ENCODE results near the gene ATP11A. TPM values are rescaled to one million over a fixed set of nuclear protein-coding genes. Genes with fewer than 3 reads are reported as not detected.

Gene ATP11A
- total and polyA plus RNA-seq, 10 of the 15 experiments (the other 5 are each of a cell fraction or from before 2014, with no cell fraction given) = 1.4 to 69.6 (median 14.4) TPM

DNA sequence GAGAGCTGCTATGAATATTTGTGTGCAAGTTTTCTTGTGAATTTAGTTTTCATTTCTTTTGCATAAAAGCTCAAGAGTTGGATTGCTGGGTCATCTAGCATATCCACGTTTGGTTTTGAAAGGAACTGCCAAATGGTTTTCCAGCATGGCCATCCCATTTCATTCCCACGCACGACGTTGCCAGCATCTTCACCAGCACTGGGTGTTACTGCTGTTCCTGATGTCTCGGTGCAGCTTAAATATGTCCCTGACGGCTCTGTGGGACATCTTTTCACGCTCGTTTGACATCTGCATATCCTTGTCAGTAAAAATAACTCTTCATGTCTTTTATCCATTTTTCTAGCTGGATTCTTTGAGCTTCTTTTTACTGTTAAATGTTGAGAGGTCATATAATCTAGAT, 123.7 kb downstream of the ATP11A start:
- Histone ChIP-seq H3K27me3 (replicated peaks in 1 of 2; ENCODE audit: control insufficient read depth in 2 of 2, insufficient read depth in 2 of 2, low read length in 1 of 2) (no peaks in the 10 kb centered on the region), H3K9ac (ENCODE audit: control insufficient read depth, insufficient read depth, low read length) (no peak overlapping the region), H3K4me3 (no peak overlapping the region), H2AFZ (ENCODE audit: control insufficient read depth, low read depth, low read length) (no peak overlapping the region), H3K4me2 (ENCODE audit: control insufficient read depth, insufficient read depth) (no peak overlapping the region), H4K20me1 (ENCODE audit: control insufficient read depth, insufficient read depth) (no peaks in the 10 kb centered on the region), H3K4me1 (ENCODE audit: control insufficient read depth, insufficient read depth, low read length) (no peaks in the 10 kb centered on the region), H3K27ac (ENCODE audit: control insufficient read depth, insufficient read depth) (no peak overlapping the region), H3K79me2 (ENCODE audit: control insufficient read depth, insufficient read depth, low read length) (no peaks in the 10 kb centered on the region), H3K9me3 (replicated peaks; ENCODE audit: control insufficient read depth, insufficient read depth, low read length) (no peaks in the 10 kb centered on the region; the same call in 2 of the 3 replicates), H3K36me3 (ENCODE audit: control insufficient read depth in 2 of 2, insufficient read depth in 2 of 2, low read length in 1 of 2) (peaks cover 12 to 23% of the 10 kb centered on the region in 2 experiments; a peak in 3 of 4 replicates)
- DNase-seq (ENCODE audit: low read depth, low spot score) = no peak
- TF ChIP-seq, protein P1, sequence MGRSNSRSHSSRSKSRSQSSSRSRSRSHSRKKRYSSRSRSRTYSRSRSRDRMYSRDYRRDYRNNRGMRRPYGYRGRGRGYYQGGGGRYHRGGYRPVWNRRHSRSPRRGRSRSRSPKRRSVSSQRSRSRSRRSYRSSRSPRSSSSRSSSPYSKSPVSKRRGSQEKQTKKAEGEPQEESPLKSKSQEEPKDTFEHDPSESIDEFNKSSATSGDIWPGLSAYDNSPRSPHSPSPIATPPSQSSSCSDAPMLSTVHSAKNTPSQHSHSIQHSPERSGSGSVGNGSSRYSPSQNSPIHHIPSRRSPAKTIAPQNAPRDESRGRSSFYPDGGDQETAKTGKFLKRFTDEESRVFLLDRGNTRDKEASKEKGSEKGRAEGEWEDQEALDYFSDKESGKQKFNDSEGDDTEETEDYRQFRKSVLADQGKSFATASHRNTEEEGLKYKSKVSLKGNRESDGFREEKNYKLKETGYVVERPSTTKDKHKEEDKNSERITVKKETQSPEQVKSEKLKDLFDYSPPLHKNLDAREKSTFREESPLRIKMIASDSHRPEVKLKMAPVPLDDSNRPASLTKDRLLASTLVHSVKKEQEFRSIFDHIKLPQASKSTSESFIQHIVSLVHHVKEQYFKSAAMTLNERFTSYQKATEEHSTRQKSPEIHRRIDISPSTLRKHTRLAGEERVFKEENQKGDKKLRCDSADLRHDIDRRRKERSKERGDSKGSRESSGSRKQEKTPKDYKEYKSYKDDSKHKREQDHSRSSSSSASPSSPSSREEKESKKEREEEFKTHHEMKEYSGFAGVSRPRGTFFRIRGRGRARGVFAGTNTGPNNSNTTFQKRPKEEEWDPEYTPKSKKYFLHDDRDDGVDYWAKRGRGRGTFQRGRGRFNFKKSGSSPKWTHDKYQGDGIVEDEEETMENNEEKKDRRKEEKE (IDR thresholded peaks at IDR 0.05) = no peak
- no peak for TF ChIP-seq TBL1XR1 (IDR thresholded peaks at IDR 0.05; ENCODE audit: low read depth, low read length)
- no peak for TF ChIP-seq SIN3A (IDR thresholded peaks at IDR 0.05; ENCODE audit: low read depth, low read length)
- TF ChIP-seq BACH1 (IDR thresholded peaks at IDR 0.05; ENCODE audit: borderline replicate concordance) = no peak
- TF ChIP-seq ETV6 (conservative IDR thresholded peaks at IDR 0.05 in 1 of 2, IDR thresholded peaks at IDR 0.05 in 1 of 2; ENCODE audit: borderline replicate concordance in 1 of 2, low read depth in 1 of 2) = no peak
- TF ChIP-seq, protein P2, sequence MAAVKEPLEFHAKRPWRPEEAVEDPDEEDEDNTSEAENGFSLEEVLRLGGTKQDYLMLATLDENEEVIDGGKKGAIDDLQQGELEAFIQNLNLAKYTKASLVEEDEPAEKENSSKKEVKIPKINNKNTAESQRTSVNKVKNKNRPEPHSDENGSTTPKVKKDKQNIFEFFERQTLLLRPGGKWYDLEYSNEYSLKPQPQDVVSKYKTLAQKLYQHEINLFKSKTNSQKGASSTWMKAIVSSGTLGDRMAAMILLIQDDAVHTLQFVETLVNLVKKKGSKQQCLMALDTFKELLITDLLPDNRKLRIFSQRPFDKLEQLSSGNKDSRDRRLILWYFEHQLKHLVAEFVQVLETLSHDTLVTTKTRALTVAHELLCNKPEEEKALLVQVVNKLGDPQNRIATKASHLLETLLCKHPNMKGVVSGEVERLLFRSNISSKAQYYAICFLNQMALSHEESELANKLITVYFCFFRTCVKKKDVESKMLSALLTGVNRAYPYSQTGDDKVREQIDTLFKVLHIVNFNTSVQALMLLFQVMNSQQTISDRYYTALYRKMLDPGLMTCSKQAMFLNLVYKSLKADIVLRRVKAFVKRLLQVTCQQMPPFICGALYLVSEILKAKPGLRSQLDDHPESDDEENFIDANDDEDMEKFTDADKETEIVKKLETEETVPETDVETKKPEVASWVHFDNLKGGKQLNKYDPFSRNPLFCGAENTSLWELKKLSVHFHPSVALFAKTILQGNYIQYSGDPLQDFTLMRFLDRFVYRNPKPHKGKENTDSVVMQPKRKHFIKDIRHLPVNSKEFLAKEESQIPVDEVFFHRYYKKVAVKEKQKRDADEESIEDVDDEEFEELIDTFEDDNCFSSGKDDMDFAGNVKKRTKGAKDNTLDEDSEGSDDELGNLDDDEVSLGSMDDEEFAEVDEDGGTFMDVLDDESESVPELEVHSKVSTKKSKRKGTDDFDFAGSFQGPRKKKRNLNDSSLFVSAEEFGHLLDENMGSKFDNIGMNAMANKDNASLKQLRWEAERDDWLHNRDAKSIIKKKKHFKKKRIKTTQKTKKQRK (IDR thresholded peaks at IDR 0.05; ENCODE audit: low read depth, low read length) = no peak
- TF ChIP-seq JUND (IDR thresholded peaks at IDR 0.05; ENCODE audit: low read depth, low read length) = no peak
- TF ChIP-seq FOXM1 (IDR thresholded peaks at IDR 0.05; ENCODE audit: low read depth, low read length) = no peak
- no peak for TF ChIP-seq SREBF2 (IDR thresholded peaks at IDR 0.05; ENCODE audit: low read length)
- TF ChIP-seq, protein P3, sequence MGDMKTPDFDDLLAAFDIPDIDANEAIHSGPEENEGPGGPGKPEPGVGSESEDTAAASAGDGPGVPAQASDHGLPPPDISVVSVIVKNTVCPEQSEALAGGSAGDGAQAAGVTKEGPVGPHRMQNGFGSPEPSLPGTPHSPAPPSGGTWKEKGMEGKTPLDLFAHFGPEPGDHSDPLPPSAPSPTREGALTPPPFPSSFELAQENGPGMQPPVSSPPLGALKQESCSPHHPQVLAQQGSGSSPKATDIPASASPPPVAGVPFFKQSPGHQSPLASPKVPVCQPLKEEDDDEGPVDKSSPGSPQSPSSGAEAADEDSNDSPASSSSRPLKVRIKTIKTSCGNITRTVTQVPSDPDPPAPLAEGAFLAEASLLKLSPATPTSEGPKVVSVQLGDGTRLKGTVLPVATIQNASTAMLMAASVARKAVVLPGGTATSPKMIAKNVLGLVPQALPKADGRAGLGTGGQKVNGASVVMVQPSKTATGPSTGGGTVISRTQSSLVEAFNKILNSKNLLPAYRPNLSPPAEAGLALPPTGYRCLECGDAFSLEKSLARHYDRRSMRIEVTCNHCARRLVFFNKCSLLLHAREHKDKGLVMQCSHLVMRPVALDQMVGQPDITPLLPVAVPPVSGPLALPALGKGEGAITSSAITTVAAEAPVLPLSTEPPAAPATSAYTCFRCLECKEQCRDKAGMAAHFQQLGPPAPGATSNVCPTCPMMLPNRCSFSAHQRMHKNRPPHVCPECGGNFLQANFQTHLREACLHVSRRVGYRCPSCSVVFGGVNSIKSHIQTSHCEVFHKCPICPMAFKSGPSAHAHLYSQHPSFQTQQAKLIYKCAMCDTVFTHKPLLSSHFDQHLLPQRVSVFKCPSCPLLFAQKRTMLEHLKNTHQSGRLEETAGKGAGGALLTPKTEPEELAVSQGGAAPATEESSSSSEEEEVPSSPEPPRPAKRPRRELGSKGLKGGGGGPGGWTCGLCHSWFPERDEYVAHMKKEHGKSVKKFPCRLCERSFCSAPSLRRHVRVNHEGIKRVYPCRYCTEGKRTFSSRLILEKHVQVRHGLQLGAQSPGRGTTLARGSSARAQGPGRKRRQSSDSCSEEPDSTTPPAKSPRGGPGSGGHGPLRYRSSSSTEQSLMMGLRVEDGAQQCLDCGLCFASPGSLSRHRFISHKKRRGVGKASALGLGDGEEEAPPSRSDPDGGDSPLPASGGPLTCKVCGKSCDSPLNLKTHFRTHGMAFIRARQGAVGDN (IDR thresholded peaks at IDR 0.05) = no peak
- TF ChIP-seq NFYA (IDR thresholded peaks at IDR 0.05; ENCODE audit: borderline replicate concordance, low read depth, low read length) = no peak
- no peak for TF ChIP-seq EGR1 (IDR thresholded peaks at IDR 0.05; ENCODE audit: borderline replicate concordance in 1 of 2, low read depth in 2 of 2, low read length in 2 of 2)
- ATAC-seq = no peak
- no TSS peak for BruUV-seq (replicated peaks)
- intact Hi-C loops (cut with micrococcal nuclease; ENCODE audit: unreplicated experiment) (no loop called here), in situ Hi-C loops (cut with MboI) (no loop called here)
- ChIA-PET RAD21 (ENCODE audit: unreplicated experiment) (no interaction called here), CTCF (interaction anchor here (0.7 kb wide), 1 partner anchor 29 kb away, joined by 3 read pairs; no protein-coding TSS in a partner anchor), SMC1A (ENCODE audit: uncharacterized antibody, unreplicated experiment) (no interaction called here), POLR2A (no interaction called here)
- no peak for FAIRE-seq
- over 99% methylated on average over 8 of the region's 8 CpGs for WGBS (ENCODE audit: insufficient coverage, insufficient replicate concordance, low lambda C conversion rate, missing lambda C conversion rate)

Measured in GM12878 (cell line).